HepG2 (cell line): Measurements from ENCODE around the gene MAJIN. TPM values are rescaled to one million over a fixed set of nuclear protein-coding genes. Genes with fewer than 3 reads are reported as not detected.

Experiments used
- ARNTL ChIP-seq: sonication (generic); formaldehyde crosslinking; IDR thresholded peaks from 2 replicates; pipeline ENCODE4 v1.4.0; 2020; ENCODE audit warnings: mild to moderate bottlenecking, missing genetic modification reagents
- EZH2 ChIP-seq: conservative IDR thresholded peaks from 2 replicates; pipeline ENCODE4 v1.6.1; 2012; ENCODE audit warnings: mild to moderate bottlenecking, low read depth, low read length, moderate library complexity
- FOSL2 ChIP-seq: sonication (generic); formaldehyde crosslinking; IDR thresholded peaks from 2 replicates; pipeline ENCODE4 v1.4.0; 2020; ENCODE audit warnings: missing genetic modification reagents
- HDAC1 ChIP-seq: sonication (generic); formaldehyde crosslinking; IDR thresholded peaks from 2 replicates; pipeline ENCODE4 v1.5.1; 2020; ENCODE audit warnings: mild to moderate bottlenecking, missing genetic modification reagents
- HNRNPK ChIP-seq: fragments of 200-400 bp; formaldehyde crosslinking; IDR thresholded peaks from 2 replicates; pipeline ENCODE4 v1.6.1; 2018; ENCODE audit warnings: low read length, low read depth, moderate library complexity, mild to moderate bottlenecking; ENCODE audit not compliant: poor library complexity, severe bottlenecking
- HNRNPLL ChIP-seq: fragments of 200-400 bp; formaldehyde crosslinking; IDR thresholded peaks from 2 replicates; pipeline ENCODE4 v1.6.1; 2017; ENCODE audit warnings: mild to moderate bottlenecking, low read depth, low read length; ENCODE audit not compliant: poor library complexity, severe bottlenecking
- MEF2D ChIP-seq: sonication (generic); formaldehyde crosslinking; IDR thresholded peaks from 2 replicates; pipeline ENCODE4 v1.5.1; 2020; ENCODE audit warnings: mild to moderate bottlenecking, missing genetic modification reagents
- MYC ChIP-seq: sonication (generic); formaldehyde crosslinking; IDR thresholded peaks from 2 replicates; pipeline ENCODE4 v1.9.0; 2021; ENCODE audit warnings: missing genetic modification reagents, borderline replicate concordance
- NR1H2 ChIP-seq: sonication (generic); formaldehyde crosslinking; IDR thresholded peaks from 2 replicates; pipeline ENCODE4 v1.8.1; 2022; ENCODE audit warnings: low read depth, missing genetic modification reagents, borderline replicate concordance
- PCBP2 ChIP-seq: fragments of 200-400 bp; formaldehyde crosslinking; optimal IDR thresholded peaks from 2 replicates; pipeline ENCODE3; 2018; ENCODE audit warnings: low read length, low read depth; ENCODE audit not compliant: poor library complexity, severe bottlenecking
- RFX1 ChIP-seq: fragments of 450-650 bp; IDR thresholded peaks from 2 replicates; pipeline ENCODE4 v1.6.1; 2017
- SOX13 ChIP-seq, 3 experiments: fragments of 450-650 bp in 1 of 3; sonication (generic) in 1 of 3; formaldehyde crosslinking in 1 of 3; IDR thresholded peaks in 2 of 3; conservative IDR thresholded peaks in 1 of 3; 2 replicates each; pipeline versions ENCODE4 v1.5.0 to v1.6.1; 2016 to 2020; ENCODE audit warnings: antibody characterized with exemption in 1 of 3, mild to moderate bottlenecking in 1 of 3, missing compliant biosample characterization in 1 of 3, missing genetic modification reagents in 1 of 3, moderate library complexity in 1 of 3
- ZKSCAN1 ChIP-seq: fragments of 150-350 bp; IDR thresholded peaks from 2 replicates; pipeline ENCODE4 v1.6.1; 2014; ENCODE audit warnings: low read length
- ZNF230 ChIP-seq: sonication (generic); formaldehyde crosslinking; IDR thresholded peaks from 2 replicates; pipeline ENCODE4 v1.4.0; 2020; ENCODE audit warnings: mild to moderate bottlenecking, missing genetic modification reagents
- ZNF333 ChIP-seq: sonication (generic); formaldehyde crosslinking; IDR thresholded peaks from 2 replicates; pipeline ENCODE4 v1.4.0; 2020; ENCODE audit warnings: mild to moderate bottlenecking, missing genetic modification reagents, borderline replicate concordance
- ZNF441 ChIP-seq: sonication (generic); formaldehyde crosslinking; IDR thresholded peaks from 2 replicates; pipeline ENCODE4 v1.7.0; 2021; ENCODE audit warnings: missing genetic modification reagents, borderline replicate concordance
- ZNF747 ChIP-seq: sonication (generic); formaldehyde crosslinking; IDR thresholded peaks from 2 replicates; pipeline ENCODE4 v1.8.1; 2023; ENCODE audit warnings: missing genetic modification reagents, mild to moderate bottlenecking, borderline replicate concordance
- ZNF772 ChIP-seq: sonication (generic); formaldehyde crosslinking; IDR thresholded peaks from 2 replicates; pipeline ENCODE4 v1.5.0; 2020; ENCODE audit warnings: mild to moderate bottlenecking, missing genetic modification reagents
- ZNF781 ChIP-seq: sonication (generic); formaldehyde crosslinking; IDR thresholded peaks from 2 replicates; pipeline ENCODE4 v1.5.1; 2020; ENCODE audit warnings: borderline replicate concordance, mild to moderate bottlenecking, missing genetic modification reagents; ENCODE audit errors: not compliant biosample characterization
- ZNF788 ChIP-seq: sonication (generic); formaldehyde crosslinking; IDR thresholded peaks from 2 replicates; pipeline ENCODE4 v1.5.0; 2020; ENCODE audit warnings: mild to moderate bottlenecking, missing genetic modification reagents, borderline replicate concordance
- polyA plus RNA-seq, 8 experiments: library from polyadenylated mRNA; depleted of rRNA in 3 of 8; stranded (reverse) in 7 of 8; unstranded in 1 of 8; fragments of >200 nt; fragmentation: Illumina TruSeq in 4 of 8; extraction: Trizol in 4 of 8; gene quantifications; 2 replicates each; pipeline versions ENCODE4 v1.2.1 to v1.2.3, GENCODE V29; 2011 to 2016; ENCODE audit warnings: low read depth in 4 of 8, missing spikeins in 1 of 8, mixed read lengths in 1 of 8; ENCODE audit not compliant: insufficient read depth in 1 of 8
- total RNA-seq, 5 experiments: library from RNA; depleted of rRNA; stranded (reverse); fragments of >200 nt; fragmentation: Illumina TruSeq; extraction: Trizol; gene quantifications; 2 replicates each; pipeline ENCODE4 v1.2.3, GENCODE V29; 2016; ENCODE audit warnings: low read depth in 1 of 5
- TF ChIP-seq, protein P1 (sequence below): sonication (generic); formaldehyde crosslinking; IDR thresholded peaks from 2 replicates; pipeline ENCODE4 v1.5.1; 2020; ENCODE audit warnings: mild to moderate bottlenecking, missing genetic modification reagents, moderate library complexity
- TF ChIP-seq, protein P2 (sequence below): sonication (generic); formaldehyde crosslinking; IDR thresholded peaks from 2 replicates; pipeline ENCODE4 v1.8.1; 2022; ENCODE audit warnings: low read depth, mild to moderate bottlenecking, missing genetic modification reagents

Gene MAJIN
- total and polyA plus RNA-seq, 2 of the 13 experiments (the other 11 are each of a cell fraction or from before 2014, with no cell fraction given), result not detected

DNA sequence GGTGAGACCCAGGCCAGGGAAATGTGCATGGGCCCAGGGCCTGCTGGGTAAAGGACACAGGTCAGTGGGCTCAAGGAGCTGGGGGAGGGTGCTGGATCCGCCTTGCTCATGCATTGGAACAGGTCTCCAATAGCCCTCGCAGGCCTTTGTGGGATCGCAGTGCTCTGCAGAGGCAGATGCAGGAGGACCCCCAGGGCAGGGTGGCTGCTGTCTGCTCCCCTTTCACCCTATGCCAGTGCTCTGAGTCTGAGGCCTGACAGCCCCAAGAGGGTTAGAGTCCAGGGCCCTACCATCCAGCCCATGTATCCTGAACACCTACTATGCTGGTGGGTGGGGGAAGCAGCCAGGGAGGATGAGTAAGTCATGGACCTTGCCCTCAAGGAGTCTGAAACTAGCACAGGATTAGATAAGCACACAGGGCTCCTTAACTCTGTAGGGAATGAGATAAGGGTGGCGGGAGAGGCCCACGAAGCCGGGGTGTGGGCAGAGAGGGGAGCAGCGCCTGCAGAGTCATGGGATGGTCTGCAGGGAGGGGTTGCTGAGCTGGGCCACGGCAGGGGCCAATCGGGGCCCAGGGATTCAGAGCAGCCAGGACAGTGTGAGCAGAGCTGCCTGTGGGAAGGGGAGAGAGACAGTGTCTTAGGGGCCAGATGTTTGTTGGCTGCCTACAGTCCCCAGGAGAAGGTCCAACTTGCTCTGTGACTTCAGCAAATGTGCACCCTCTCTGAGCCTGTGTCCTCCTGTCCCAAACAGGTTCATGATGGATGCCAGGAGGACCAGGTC lies 83.0 kb downstream of the MAJIN start (continued):
- TF ChIP-seq HNRNPK, result no peak
- TF ChIP-seq HNRNPLL, result no peak
- TF ChIP-seq HDAC1 (CRISPR knock-in tag), result no peak
- peak; percentile 42; the same call in 1 of the 2 replicates for TF ChIP-seq ZNF772
- 0 out of 2 replicates have a peak, but pooled peaks have one; percentile 4 for TF ChIP-seq ZNF788 (CRISPR knock-in tag)
- TF ChIP-seq ZNF441 (CRISPR knock-in tag), result no peak
- no peak for TF ChIP-seq MYC (CRISPR knock-in tag)
- TF ChIP-seq, protein P1, sequence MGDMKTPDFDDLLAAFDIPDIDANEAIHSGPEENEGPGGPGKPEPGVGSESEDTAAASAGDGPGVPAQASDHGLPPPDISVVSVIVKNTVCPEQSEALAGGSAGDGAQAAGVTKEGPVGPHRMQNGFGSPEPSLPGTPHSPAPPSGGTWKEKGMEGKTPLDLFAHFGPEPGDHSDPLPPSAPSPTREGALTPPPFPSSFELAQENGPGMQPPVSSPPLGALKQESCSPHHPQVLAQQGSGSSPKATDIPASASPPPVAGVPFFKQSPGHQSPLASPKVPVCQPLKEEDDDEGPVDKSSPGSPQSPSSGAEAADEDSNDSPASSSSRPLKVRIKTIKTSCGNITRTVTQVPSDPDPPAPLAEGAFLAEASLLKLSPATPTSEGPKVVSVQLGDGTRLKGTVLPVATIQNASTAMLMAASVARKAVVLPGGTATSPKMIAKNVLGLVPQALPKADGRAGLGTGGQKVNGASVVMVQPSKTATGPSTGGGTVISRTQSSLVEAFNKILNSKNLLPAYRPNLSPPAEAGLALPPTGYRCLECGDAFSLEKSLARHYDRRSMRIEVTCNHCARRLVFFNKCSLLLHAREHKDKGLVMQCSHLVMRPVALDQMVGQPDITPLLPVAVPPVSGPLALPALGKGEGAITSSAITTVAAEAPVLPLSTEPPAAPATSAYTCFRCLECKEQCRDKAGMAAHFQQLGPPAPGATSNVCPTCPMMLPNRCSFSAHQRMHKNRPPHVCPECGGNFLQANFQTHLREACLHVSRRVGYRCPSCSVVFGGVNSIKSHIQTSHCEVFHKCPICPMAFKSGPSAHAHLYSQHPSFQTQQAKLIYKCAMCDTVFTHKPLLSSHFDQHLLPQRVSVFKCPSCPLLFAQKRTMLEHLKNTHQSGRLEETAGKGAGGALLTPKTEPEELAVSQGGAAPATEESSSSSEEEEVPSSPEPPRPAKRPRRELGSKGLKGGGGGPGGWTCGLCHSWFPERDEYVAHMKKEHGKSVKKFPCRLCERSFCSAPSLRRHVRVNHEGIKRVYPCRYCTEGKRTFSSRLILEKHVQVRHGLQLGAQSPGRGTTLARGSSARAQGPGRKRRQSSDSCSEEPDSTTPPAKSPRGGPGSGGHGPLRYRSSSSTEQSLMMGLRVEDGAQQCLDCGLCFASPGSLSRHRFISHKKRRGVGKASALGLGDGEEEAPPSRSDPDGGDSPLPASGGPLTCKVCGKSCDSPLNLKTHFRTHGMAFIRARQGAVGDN (CRISPR knock-in tag), result peak; percentile 35; the same call in 1 of the 2 replicates
- TF ChIP-seq ARNTL (CRISPR knock-in tag), result no peak
- TF ChIP-seq ZKSCAN1, result peak; percentile 93
- no peak for TF ChIP-seq RFX1
- TF ChIP-seq ZNF747, result 0 out of 2 replicates have a peak, but pooled peaks have one; percentile 29
- TF ChIP-seq NR1H2 (CRISPR knock-in tag), result no peak
- TF ChIP-seq PCBP2, result no peak
- no peak for TF ChIP-seq ZNF781
- TF ChIP-seq SOX13 (IDR thresholded peaks at IDR 0.05), result peak; percentile 2; the same call in 1 of the 2 replicates
- no peak for TF ChIP-seq SOX13 (CRISPR knock-in tag; conservative IDR thresholded peaks at IDR 0.05 in 1 of 2, IDR thresholded peaks at IDR 0.05 in 1 of 2)
- no peak for TF ChIP-seq ZNF230 (CRISPR knock-in tag)
- TF ChIP-seq EZH2, result no peak
- TF ChIP-seq MEF2D (CRISPR knock-in tag), result no peak
- TF ChIP-seq, protein P2, sequence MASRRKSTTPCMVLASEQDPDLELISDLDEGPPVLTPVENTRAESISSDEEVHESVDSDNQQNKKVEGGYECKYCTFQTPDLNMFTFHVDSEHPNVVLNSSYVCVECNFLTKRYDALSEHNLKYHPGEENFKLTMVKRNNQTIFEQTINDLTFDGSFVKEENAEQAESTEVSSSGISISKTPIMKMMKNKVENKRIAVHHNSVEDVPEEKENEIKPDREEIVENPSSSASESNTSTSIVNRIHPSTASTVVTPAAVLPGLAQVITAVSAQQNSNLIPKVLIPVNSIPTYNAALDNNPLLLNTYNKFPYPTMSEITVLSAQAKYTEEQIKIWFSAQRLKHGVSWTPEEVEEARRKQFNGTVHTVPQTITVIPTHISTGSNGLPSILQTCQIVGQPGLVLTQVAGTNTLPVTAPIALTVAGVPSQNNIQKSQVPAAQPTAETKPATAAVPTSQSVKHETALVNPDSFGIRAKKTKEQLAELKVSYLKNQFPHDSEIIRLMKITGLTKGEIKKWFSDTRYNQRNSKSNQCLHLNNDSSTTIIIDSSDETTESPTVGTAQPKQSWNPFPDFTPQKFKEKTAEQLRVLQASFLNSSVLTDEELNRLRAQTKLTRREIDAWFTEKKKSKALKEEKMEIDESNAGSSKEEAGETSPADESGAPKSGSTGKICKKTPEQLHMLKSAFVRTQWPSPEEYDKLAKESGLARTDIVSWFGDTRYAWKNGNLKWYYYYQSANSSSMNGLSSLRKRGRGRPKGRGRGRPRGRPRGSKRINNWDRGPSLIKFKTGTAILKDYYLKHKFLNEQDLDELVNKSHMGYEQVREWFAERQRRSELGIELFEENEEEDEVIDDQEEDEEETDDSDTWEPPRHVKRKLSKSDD, result peak; percentile 13; the same call in 1 of the 2 replicates
- no peak for TF ChIP-seq ZNF333 (CRISPR knock-in tag)
- TF ChIP-seq FOSL2 (CRISPR knock-in tag), result peak; percentile 78
